GM18502 (cell line): ENCODE results near the gene UBE2L3.
A peak's percentile ranks its signal among the peaks of the same experiment; 100 is the strongest.
"Not testable (repeated sequence)": the region's sequence is repeated elsewhere in the genome, so short reads cannot be mapped to it uniquely, and the experiment has no call there.

Experiments used
- ATAC-seq: cut with Tn5 transposase; IDR thresholded peaks from one replicate; pipeline ENCODE4 v1.9.1; 2021; ENCODE audit warnings: mild to moderate bottlenecking; ENCODE audit not compliant: unreplicated experiment, poor library complexity

UBE2L3 gene

DNA sequence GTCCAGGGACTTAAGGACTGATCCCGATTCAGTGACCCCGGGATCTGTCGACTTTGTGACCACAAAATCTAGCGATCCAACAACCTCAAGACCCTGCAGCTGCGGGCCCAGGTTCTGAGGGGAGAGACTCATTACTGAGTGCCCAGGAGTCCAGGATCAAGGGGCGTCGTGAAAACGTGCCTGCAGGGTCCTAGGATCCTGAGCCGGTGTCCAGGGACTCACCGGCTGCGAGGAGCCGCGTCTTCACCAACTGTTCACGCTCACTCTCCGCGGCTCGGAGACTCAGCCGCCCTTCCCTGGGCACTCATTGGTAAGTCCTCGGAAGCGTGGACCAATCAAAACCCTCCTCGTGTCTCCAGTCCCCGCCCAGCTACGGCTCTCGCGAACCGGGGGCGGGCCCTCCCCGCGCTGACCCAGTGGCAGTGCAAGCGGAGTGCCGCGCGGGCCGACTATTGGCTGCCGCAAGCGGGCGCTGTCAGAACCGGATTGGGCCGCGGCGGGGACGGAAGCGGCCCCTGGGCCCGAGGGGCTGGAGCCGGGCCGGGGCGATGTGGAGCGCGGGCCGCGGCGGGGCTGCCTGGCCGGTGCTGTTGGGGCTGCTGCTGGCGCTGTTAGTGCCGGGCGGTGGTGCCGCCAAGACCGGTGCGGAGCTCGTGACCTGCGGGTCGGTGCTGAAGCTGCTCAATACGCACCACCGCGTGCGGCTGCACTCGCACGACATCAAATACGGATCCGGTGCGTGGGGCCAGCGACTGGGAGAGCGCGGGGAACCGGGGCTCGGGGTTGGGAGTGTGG is 74.5 kb downstream of the UBE2L3 start, which contains the start of gene SDF2L1:
Gene SDF2L1, plus strand, starts transcription at position 514 of the 795 bp plus-strand sequence. Its CDS starts 35 bp downstream, at position 549.
- peak; percentile 91 for ATAC-seq

DNA sequence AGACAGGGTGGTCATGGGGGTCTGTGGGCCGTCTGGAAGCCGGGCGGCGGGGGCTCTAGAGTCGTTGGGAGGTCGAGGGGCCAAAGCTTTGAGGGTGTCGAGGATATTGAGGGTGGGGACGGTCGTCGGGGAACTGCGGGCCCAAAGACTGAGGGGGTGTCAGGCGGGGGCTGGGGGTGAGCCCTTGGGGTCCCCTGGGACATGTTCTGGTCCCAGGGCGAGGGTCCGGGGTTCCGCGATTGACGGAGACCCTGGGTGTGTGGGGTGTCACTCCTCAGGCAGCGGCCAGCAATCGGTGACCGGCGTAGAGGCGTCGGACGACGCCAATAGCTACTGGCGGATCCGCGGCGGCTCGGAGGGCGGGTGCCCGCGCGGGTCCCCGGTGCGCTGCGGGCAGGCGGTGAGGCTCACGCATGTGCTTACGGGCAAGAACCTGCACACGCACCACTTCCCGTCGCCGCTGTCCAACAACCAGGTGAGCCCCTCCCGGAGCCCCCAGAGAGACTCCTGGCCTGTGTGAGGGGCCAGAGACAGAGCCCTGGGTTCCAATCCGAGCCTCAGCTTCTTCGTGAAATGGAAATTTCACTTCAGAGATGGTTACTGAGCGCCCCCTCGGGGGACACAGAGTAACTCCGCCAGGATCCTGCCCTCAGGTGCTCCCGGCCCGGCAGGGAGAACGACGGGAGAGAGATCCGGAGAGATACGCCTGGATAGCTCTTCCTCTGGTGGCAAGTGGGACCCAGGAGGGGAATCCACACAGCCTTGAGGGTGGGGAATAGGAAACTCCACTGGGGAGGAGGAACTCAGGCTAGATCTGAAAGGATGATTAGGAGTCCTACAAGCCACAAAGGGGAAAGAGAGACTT is 75.3 kb downstream of the UBE2L3 start:
- ATAC-seq: no peak

DNA sequence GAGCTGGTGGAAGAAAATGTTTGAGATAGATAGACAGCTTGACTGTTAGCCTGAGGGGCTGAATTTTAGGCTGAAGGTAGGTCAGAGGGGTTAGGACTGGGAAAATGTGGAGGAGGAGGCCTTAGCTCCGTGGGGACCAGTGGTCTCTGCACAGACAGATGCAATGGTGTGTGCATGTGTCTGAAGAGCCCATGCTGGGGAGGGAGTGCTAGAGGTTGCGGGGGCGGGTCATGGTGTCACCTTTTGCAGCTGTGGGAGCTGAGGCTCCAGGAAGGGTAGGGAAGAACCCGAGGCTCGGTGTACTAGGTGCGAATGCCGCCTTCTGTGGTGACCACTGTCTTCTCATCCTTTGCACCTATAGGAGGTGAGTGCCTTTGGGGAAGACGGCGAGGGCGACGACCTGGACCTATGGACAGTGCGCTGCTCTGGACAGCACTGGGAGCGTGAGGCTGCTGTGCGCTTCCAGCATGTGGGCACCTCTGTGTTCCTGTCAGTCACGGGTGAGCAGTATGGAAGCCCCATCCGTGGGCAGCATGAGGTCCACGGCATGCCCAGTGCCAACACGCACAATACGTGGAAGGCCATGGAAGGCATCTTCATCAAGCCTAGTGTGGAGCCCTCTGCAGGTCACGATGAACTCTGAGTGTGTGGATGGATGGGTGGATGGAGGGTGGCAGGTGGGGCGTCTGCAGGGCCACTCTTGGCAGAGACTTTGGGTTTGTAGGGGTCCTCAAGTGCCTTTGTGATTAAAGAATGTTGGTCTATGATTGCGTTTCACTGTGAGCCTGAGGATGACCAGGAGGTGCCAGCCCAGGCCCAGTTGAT is 76.2 kb downstream of the UBE2L3 start:
- ATAC-seq: no peak

DNA sequence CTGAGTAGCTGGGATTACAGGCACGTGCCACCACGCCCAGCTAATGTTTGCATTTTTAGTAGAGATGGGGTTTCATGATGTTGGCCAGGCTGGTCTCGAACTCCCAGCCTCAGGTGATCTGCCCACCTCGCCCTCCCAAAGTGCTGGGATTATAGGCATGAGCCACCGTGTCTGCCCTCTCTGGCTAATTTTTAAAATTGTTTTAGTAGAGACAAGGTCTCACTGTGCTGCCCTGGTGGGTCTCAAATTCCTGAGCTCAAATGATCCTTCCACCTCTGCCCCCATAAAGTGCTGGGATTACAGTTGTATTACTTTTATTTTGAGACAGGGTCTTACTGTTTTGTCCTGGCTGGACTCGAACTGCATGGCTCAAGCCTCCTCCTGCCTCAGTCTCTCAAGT is 78.0 kb downstream of the UBE2L3 start:
- ATAC-seq: not testable (repeated sequence)

DNA sequence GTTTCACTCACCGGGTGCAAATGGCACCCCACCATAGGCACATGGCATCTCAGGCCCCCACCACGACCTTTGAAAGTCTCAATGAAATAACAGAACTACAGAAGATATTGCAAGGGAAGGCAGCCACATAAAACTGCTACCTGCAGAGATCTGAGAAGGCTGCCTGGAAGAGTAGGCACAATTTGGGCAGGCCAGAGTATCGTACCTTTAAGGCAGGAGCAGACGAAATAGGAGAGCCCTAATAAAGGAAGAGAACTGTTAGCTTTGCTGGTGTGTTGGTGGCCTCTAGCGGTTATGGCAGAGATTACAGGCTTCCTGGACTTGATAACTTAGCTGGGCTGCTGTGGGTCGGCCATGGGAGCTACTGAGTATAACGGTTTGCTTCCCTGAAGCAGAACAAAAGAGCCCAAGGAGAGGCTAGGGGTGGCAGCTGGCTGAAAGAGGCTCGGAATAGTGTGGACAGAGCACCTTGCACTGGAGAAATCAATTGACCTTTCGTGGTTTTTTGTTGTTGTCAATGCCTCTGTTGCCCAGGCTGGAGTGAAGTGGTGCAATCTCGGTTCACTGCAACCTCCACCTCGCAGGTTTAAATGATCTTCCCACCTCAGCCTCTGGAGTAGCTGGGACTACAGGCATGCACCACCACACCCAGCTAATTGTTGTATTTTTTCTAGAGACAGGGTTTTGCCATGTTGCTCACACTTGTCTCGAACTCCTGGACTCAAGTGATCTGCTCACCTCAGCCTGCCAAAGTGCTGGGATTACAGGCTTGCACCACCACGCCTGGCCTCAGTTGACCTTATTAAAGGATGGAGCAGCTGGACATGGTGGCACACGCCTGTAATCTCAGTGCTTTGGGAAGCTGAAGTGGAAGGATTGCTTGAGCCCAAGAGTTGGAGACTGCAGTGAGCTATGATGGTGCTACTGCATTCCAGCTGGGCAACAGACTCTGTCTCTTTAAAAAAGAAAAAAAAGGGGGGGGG is 79.4 kb downstream of the UBE2L3 start:
- ATAC-seq: no peak

DNA sequence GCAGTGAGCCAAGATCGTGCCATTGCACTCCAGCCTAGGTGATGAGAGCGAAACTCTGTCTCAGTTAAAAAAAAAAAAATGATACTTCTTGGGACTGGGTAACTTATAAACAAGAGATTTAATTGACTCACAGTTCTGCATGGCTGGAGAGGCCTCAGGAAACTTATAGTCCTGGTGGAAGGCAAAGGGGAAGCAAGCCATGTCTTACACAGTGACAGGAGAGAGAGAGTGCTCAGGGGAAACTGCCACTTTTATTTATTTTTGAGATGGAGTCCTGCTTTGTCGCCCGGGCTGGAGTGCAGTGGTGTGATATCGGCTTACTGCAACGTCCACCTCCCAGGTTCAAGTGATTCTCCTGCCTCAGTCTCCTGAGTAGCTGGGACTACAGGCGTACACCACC is 82.8 kb downstream of the UBE2L3 start:
- ATAC-seq: no peak

DNA sequence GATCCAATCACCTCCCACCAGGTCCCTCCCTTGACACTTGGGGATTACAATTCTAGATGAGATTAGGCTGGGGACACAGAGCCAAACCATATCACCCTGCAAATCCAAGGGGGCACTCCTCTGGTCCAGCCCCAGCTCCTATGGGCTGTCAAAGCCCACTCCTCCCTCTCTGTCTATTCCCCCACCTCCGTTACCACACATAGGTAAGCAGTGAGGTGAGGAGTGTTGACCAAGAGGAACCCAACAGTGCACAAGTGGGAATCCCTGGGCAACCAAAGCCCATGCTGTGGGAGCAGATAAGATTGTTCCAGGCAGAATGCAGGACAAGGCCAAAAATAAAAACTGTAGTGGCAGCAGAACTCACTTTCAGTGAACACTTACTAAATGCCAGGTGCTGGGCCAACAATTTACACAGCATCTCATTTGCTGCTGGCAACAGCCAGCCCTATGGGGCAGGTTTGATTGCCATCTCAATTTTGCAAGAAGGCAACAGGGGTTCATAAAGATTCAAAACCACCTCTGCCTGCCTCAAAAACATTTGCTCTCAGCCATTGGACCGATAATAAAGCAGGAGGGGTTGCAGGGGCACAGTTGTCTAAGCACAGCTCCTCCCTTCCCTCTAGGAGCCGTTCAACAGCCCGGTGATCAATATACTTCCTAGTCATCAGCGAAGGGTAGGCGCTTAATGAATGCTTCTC is 83.5 kb downstream of the UBE2L3 start:
- ATAC-seq: no peak

DNA sequence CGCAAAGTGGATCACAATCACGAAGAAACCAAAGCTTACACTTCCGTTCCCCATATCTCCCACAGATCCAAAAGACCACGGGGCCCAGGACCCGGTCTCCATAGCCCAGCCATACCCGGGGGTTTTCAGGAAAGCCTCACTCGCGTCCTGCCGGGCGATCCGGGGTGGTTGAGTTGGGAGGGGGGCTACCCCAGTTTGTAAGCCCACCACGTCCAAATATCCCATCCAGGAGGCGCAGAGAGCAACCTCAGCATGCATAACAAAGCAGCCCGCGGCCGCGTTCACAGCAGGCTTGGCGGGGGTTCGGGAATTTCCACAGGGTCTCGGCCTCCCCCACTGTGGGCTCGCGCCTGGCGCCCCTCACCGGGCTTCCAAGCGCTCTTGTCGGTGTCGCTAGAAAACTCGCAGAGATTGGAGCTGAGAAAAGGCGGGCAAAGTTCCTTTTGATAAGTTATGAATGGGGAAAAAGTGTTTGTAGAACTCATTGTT is 84.1 kb downstream of the UBE2L3 start:
- peak; percentile 27 for ATAC-seq

DNA sequence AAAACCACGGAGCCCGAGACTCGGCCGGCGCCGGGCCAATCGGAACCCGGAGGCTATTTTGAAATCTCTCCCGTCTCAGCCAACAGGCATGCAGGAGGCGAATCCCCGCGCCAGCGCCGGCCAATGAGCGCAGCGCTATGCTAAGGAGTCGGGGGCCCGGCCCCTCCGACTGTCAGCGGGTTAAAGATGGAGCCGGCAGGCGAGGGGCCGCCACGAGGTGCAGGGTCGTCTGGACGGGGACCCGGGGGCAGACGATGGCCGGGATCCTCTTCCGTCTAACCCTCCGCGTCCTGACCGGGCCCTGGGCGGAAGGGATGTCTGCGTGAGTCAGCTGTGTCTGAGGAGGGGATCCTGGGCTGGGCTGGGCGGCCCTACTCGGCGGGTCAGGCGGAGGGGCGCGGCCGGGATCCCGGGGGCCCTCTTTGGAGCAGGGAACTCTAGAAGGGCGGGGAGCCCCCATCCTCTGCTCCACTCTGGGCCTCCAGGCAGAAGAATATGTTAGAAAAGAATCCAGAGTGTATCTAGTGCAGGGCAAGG is 84.6 kb downstream of the UBE2L3 start:
- peak; percentile 83 for ATAC-seq

DNA sequence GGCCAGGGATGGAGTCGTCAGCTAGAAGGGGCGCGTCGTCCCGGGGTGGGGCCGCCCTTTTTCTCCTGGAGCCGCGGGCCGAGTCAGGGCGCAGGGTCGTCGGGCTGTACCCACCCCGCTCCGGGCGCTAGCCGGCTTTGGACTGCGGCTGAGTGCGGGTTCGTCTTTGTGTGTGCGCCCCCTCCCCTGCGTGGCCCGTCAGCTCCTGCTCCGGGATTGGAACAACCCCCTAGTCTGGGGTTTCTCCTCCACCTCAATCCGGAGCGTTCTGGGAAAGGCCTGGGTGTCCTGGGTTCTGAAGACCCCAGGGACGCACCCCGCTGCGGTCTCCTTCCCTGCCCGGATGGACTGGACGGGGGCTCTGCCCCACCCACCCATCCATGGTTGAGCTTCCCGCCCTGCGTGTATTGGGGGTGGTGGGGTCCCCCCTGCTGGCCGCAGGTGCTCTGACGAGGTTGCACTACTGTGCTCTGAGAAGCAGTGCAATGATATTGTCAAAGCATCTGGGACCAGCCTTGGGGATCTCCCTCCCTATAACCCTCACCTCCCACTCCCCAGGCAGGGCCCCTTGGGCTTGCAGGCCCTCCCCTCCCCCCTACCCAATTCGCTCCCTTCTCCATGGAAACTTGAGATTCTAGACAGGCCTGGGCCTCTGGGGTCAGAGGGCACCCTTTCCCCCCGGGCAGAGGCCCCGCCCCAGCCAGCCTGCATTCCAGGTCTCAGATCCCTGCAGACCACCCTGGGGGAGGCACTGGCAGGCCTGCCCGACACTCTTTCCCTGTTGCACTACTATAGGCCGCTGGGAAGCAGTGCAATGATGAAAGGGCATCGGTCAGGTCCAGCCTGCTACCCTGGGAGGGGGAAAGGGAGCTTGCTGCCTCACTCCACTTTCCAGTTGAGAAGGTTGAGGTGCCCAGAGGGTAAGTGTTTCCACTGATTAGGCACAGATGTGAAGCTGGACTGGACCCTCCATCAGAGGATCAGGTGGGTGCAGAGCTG is 85.3 kb downstream of the UBE2L3 start:
- ATAC-seq: no peak

DNA sequence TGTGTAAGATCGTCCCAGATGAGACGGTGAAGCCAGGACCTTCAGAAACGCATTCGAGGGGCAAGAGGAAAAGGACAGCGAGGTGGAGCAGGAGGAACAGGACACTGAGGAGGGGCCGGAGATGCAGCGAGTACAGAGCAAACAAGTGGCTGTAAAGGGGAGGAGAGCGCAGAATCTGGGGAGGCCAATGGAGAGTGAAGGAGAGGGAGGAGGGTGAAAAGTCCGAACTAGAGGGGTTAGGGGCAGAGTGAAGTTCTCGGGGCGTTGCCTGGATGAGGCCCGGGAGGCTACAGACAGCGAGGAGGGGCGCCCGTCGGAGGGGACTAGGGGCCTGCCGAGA is 89.5 kb downstream of the UBE2L3 start:
- ATAC-seq: no peak

DNA sequence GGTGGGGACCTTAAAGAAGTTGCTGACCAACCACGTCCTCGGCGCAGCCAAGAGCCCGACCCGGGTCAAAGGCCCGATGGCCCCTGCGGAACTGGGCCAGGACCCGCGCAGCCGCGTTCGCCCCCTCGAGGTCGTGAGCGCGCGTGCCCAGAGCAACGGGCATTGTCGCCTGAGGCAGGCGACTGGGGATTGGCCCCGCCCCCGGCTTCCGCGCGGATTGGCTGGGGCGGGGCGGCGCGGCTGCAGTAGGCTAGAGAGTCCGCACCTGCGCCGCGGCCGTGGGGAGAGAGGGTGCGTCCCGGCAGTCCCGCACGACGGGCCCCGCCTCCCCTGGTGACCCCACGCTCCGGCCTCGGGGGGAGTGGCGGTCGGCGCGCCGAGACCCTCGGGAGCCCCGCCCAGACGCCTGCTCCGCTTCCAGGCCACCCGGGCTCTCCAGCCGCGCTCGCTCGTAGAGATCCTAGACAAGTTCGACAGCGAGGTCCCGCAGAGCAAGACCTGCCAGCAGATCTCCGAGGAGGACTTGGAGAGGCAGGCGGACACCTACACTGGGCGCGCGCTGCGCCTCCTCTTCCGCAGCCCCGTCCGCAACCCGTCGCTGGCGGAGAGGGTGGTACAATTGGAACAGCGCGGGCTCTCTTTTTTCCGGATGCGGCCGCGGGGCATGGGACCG is 90.0 kb downstream of the UBE2L3 start:
- peak; percentile 78 for ATAC-seq

DNA sequence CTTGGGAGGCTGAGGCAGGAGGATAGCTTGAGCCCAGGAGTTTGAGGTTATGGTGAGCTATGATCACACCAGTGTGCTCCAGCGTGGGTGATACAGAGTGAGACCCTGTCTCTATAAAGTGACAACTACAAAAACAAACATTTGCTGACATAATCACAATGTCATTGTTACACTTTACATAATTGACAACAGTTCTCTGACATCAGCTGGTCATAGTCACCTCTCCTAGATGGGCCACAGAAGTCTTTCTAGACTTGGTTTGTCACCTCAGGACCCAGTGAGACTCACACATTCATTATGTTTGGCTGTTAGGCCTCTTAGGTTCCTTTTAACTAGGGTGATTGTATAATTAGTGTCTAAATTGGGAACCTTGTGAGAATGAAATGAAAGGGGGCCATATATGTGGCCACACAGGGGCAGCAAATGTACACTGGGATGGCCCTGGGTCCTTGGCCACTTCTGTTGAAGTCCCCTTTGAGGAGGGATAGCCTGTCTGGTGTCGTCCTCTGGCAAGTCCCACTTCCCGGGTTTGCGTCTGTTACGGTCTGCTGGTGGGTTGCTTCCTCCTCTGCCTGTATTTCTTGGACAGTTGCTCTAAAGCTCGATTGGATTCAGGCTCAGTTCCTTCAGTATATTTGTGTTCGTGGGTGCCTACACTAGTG is 92.5 kb downstream of the UBE2L3 start:
- ATAC-seq: no peak

DNA sequence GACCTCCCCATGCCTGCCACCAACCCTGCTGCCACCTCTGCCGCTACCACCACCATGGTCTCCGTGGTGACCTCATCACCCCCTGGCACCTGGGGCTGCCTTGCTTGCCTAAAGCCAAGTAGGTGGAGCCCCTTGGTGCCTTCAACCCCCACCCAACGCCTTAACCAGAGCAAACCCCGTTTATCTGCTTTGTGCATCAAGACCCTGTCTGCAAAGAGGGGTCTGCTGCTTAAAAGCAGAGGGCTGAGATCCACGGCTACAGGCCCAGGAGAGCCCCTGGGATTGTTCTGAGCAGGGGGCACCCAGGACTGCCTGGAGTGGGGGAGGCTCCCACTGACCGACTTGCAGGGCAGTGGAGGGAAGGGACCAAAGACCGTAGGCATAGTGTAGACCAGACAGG is 93.4 kb downstream of the UBE2L3 start:
- no peak for ATAC-seq

DNA sequence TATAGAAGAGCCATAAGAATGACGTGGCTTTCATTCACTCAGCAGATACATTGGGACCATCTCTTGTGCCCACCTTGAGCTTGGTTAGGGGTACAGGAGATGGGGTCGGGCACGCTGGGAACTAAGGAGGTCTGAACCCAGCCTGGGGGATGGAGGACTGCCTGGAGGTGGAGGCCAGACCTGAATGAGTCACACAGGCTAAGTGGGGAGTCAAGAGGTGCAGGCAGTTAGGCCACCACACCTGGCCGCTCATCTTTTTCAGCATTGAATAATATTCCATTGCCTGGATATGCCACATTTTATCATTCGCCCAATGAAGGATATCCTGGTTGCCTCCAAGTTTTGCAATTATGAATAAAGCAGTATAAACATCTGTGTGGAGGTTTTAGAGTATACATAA is 94.5 kb downstream of the UBE2L3 start:
- no peak for ATAC-seq

DNA sequence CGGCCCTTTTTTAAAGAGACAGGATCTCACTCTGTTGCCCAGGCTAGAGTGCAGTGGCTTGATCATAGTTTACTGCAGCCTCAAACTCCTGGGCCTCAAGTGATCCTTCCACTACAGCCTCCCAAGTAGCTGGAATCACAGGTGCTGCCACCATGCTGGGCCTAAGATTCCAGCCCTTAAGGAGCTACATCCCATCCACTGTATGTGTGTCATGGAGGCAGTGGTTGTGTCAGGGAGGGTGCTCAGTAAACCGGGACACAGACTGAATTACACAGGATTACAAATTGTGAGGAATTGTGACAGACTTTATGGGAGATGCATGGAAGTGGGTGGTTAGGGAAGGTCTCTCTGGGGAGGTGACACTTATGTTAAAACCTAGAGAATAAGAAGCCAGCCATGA is 96.2 kb downstream of the UBE2L3 start:
- ATAC-seq: no peak
